H1 (cell line): ENCODE results near the gene CELF4. TPM values are rescaled to one million over a fixed set of nuclear protein-coding genes. Genes with fewer than 3 reads are reported as not detected.

Experiments
- CTCF ChIA-PET: fragments of 300-600 bp; sonication (Branson Sonifier 250); formaldehyde crosslinking; loops from one replicate; lab custom pipeline; 2021; ENCODE audit not compliant: partially characterized antibody; lab: Charles Lee
- POLR2A ChIA-PET: fragments of 300-600 bp; sonication (Branson Sonifier 250); formaldehyde crosslinking; loops from one replicate; lab custom pipeline; 2021; ENCODE audit warnings: inconsistent platforms; ENCODE audit not compliant: partially characterized antibody; lab: Charles Lee
- DNase-seq, 2 experiments: peaks; one replicate each; pipeline versions ENCODE4 v3.0.0 to v3.0.0-alpha.2; 2010 to 2022; ENCODE audit warnings: low spot score in 2 of 2, low read depth in 1 of 2, mixed read lengths in 1 of 2
- FAIRE-seq: peaks from 2 replicates; lab custom pipeline; 2011; peaks lifted over from hg19 to GRCh38; lab: Jason Lieb, UNC
- H2AFZ ChIP-seq: 2 replicates; pipeline ENCODE4 v1.8.1; 2012; ENCODE audit warnings: low read length, inconsistent platforms
- H2AK5ac ChIP-seq: 2 replicates; pipeline ENCODE4 v1.6.1; 2013; ENCODE audit warnings: low read depth, low read length
- H2BK120ac ChIP-seq: replicated peaks from 2 replicates; pipeline ENCODE3; 2013; ENCODE audit warnings: low read depth, low read length, inconsistent platforms
- H2BK12ac ChIP-seq: 2 replicates; pipeline ENCODE4 v1.6.1; 2013; ENCODE audit warnings: low read depth, low read length
- H2BK15ac ChIP-seq: 2 replicates; pipeline ENCODE4 v1.6.1; 2013; ENCODE audit warnings: low read length
- H2BK20ac ChIP-seq: 2 replicates; pipeline ENCODE4 v1.6.1; 2013; ENCODE audit warnings: low read length
- H2BK5ac ChIP-seq: 2 replicates; pipeline ENCODE4 v1.6.1; 2013; ENCODE audit warnings: low read depth, low read length
- H3K14ac ChIP-seq: 2 replicates; pipeline ENCODE4 v1.6.1; 2013; ENCODE audit warnings: inconsistent platforms; ENCODE audit not compliant: insufficient read length
- H3K18ac ChIP-seq: 2 replicates; pipeline ENCODE4 v1.6.1; 2013; ENCODE audit warnings: low read length; ENCODE audit errors: extremely low read depth
- H3K23ac ChIP-seq: 2 replicates; pipeline ENCODE4 v1.6.1; 2013; ENCODE audit warnings: inconsistent platforms; ENCODE audit not compliant: insufficient read length
- H3K23me2 ChIP-seq: 2 replicates; pipeline ENCODE4 v1.6.1; 2013; ENCODE audit warnings: low read depth, low read length
- H3K27ac ChIP-seq: 2 replicates; pipeline ENCODE4 v1.6.1; 2011; ENCODE audit warnings: low read depth, low read length, inconsistent platforms
- H3K27me3 ChIP-seq, 4 experiments: replicated peaks in 1 of 4; 1 replicate in 1 of 4; 2 replicates in 3 of 4; pipeline versions ENCODE4 v1.6.1 to v1.8.1; 2011 to 2013; ENCODE audit warnings: low read length in 3 of 4, mild to moderate bottlenecking in 3 of 4, inconsistent platforms in 2 of 4, mixed read lengths in 2 of 4, moderate library complexity in 1 of 4; ENCODE audit not compliant: control insufficient read depth in 3 of 4, insufficient read depth in 3 of 4; ENCODE audit errors: extremely low read depth in 1 of 4
- H3K36me3 ChIP-seq, 4 experiments: 2 replicates each; pipeline versions ENCODE4 v1.6.1 to v1.8.1; 2011 to 2013; ENCODE audit warnings: mild to moderate bottlenecking in 4 of 4, low read length in 3 of 4, moderate library complexity in 2 of 4, control low read depth in 1 of 4, inconsistent platforms in 1 of 4; ENCODE audit not compliant: insufficient read depth in 4 of 4, control insufficient read depth in 2 of 4
- H3K4ac ChIP-seq: replicated peaks from 2 replicates; pipeline ENCODE3; 2013; ENCODE audit warnings: low read length, low read depth, mixed read lengths, inconsistent platforms; ENCODE audit not compliant: insufficient read length
- H3K4me1 ChIP-seq, 4 experiments: replicated peaks in 1 of 4; 1 replicate in 1 of 4; 2 replicates in 3 of 4; pipeline versions ENCODE4 v1.6.1 to v1.8.1; 2011 to 2013; ENCODE audit warnings: low read length in 3 of 4, inconsistent platforms in 2 of 4, mixed read lengths in 1 of 4; ENCODE audit not compliant: insufficient read depth in 4 of 4, control insufficient read depth in 3 of 4
- H3K4me2 ChIP-seq, 2 experiments: 2 replicates each; pipeline versions ENCODE4 v1.6.1 to v1.8.1; 2011 to 2013; ENCODE audit warnings: low read depth in 2 of 2, low read length in 2 of 2, control low read depth in 1 of 2, inconsistent platforms in 1 of 2, mild to moderate bottlenecking in 1 of 2; ENCODE audit not compliant: insufficient read depth in 1 of 2
- H3K4me3 ChIP-seq, 4 experiments: fragments of 200-600, 300-600 bp in 1 of 4; sonication (generic), shearing (Covaris generic), sonication (Bioruptor Twin) in 1 of 4; 2 replicates each; pipeline versions ENCODE4 v1.5.1 to v1.8.1; 2011 to 2016; ENCODE audit warnings: low read length in 4 of 4, low read depth in 3 of 4, control low read depth in 2 of 4, inconsistent platforms in 2 of 4, mild to moderate bottlenecking in 2 of 4, mixed read lengths in 1 of 4, moderate library complexity in 1 of 4; ENCODE audit not compliant: insufficient read depth in 2 of 4; ENCODE audit errors: extremely low read depth in 1 of 4
- H3K56ac ChIP-seq: replicated peaks from 2 replicates; pipeline ENCODE3; 2013; ENCODE audit warnings: low read depth, mild to moderate bottlenecking, mixed read lengths, low read length, inconsistent platforms; ENCODE audit not compliant: insufficient read length
- H3K79me1 ChIP-seq: 2 replicates; pipeline ENCODE4 v1.6.1; 2013; ENCODE audit warnings: low read depth, low read length, control low read depth
- H3K79me2 ChIP-seq, 2 experiments: 2 replicates each; pipeline versions ENCODE4 v1.6.1 to v1.8.1; 2012 to 2013; ENCODE audit warnings: low read length in 2 of 2, mild to moderate bottlenecking in 2 of 2, inconsistent platforms in 1 of 2; ENCODE audit not compliant: insufficient read depth in 2 of 2, control insufficient read depth in 1 of 2
- H3K9ac ChIP-seq, 4 experiments: replicated peaks in 1 of 4; 1 replicate in 1 of 4; 2 replicates in 3 of 4; pipeline versions ENCODE4 v1.6.1 to v1.8.1; 2011 to 2013; ENCODE audit warnings: low read depth in 3 of 4, low read length in 3 of 4, control low read depth in 2 of 4, mild to moderate bottlenecking in 2 of 4, moderate library complexity in 2 of 4, inconsistent platforms in 1 of 4; ENCODE audit errors: extremely low read depth in 1 of 4
- H3K9me3 ChIP-seq, 2 experiments: 2 replicates each; pipeline versions ENCODE4 v1.6.1 to v1.8.1; 2012 to 2013; ENCODE audit warnings: mild to moderate bottlenecking in 2 of 2, moderate library complexity in 2 of 2, control low read depth in 1 of 2, inconsistent platforms in 1 of 2, low read depth in 1 of 2, low read length in 1 of 2, mixed read lengths in 1 of 2; ENCODE audit not compliant: insufficient read depth in 2 of 2
- H4K20me1 ChIP-seq, 2 experiments: replicated peaks in 1 of 2; 2 replicates each; pipeline versions ENCODE3 to v1.8.1; 2011 to 2013; ENCODE audit warnings: inconsistent platforms in 2 of 2, low read length in 2 of 2, mild to moderate bottlenecking in 1 of 2; ENCODE audit not compliant: insufficient read depth in 2 of 2, control insufficient read depth in 1 of 2
- H4K5ac ChIP-seq: 2 replicates; pipeline ENCODE4 v1.6.1; 2013; ENCODE audit warnings: low read length, low read depth, mixed read lengths, inconsistent platforms; ENCODE audit not compliant: insufficient read length
- H4K8ac ChIP-seq: 2 replicates; pipeline ENCODE4 v1.8.0; 2013; ENCODE audit warnings: mild to moderate bottlenecking, moderate library complexity, low read length, inconsistent platforms; ENCODE audit not compliant: insufficient read depth; ENCODE audit errors: extremely low read depth
- H4K91ac ChIP-seq: replicated peaks from 2 replicates; pipeline ENCODE3; 2013; ENCODE audit warnings: low read length, mixed read lengths, inconsistent platforms; ENCODE audit not compliant: insufficient read length
- CBX8 ChIP-seq: fragments of 300-800, 300-1000 bp; sonication (generic); IDR thresholded peaks from 2 replicates; pipeline ENCODE4 v1.7.1; 2016; ENCODE audit warnings: low read depth, low read length, borderline replicate concordance
- EGR1 ChIP-seq: IDR thresholded peaks from 2 replicates; pipeline ENCODE4 v1.6.1; 2011; ENCODE audit warnings: low read depth, low read length, borderline replicate concordance
- KDM1A ChIP-seq: fragments of 200-600, 300-600 bp; sonication (generic); IDR thresholded peaks from 2 replicates; pipeline ENCODE4 v1.7.1; 2016; ENCODE audit warnings: mild to moderate bottlenecking, low read length, borderline replicate concordance
- KDM4A ChIP-seq: IDR thresholded peaks from one replicate; pipeline ENCODE4 v1.7.1; 2012; ENCODE audit warnings: low read depth, mild to moderate bottlenecking, moderate library complexity, low read length, inconsistent platforms; ENCODE audit not compliant: severe bottlenecking
- POLR2A ChIP-seq, 2 experiments: IDR thresholded peaks; 1 replicate in 1 of 2; 2 replicates in 1 of 2; pipeline ENCODE4 v1.6.1; 2011; ENCODE audit warnings: low read depth in 2 of 2, low read length in 2 of 2, mild to moderate bottlenecking in 2 of 2; ENCODE audit errors: control extremely low read depth in 1 of 2
- RAD21 ChIP-seq, 2 experiments: IDR thresholded peaks in 1 of 2; conservative IDR thresholded peaks in 1 of 2; 2 replicates each; pipeline ENCODE4 v1.6.1; 2011; ENCODE audit warnings: low read depth in 2 of 2, low read length in 2 of 2, improper control_type of control experiment in 1 of 2, inconsistent platforms in 1 of 2, mild to moderate bottlenecking in 1 of 2, moderate library complexity in 1 of 2
- SIX5 ChIP-seq: IDR thresholded peaks from 2 replicates; pipeline ENCODE4 v1.6.1; 2011; ENCODE audit warnings: mild to moderate bottlenecking, low read depth, low read length
- SP2 ChIP-seq: IDR thresholded peaks from 2 replicates; pipeline ENCODE4 v1.6.1; 2012; ENCODE audit warnings: mild to moderate bottlenecking, low read length, inconsistent platforms
- TAF7 ChIP-seq: optimal IDR thresholded peaks from 2 replicates; pipeline ENCODE3; 2011; ENCODE audit warnings: low read depth, mild to moderate bottlenecking, inconsistent platforms, low read length, moderate library complexity, borderline replicate concordance
- USF2 ChIP-seq: IDR thresholded peaks from 2 replicates; pipeline ENCODE4 v1.6.1; 2011; ENCODE audit warnings: low read length, improper control_type of control experiment
- WGBS, 2 experiments: shearing (Covaris generic) in 1 of 2; methylation state at CpG; one replicate each; pipeline versions ENCODE4 v1.1.6 to v1.1.7; 2013 to 2015; ENCODE audit warnings: low lambda C conversion rate in 2 of 2, mixed read lengths in 2 of 2, inconsistent platforms in 1 of 2, low coverage in 1 of 2, missing lambda C conversion rate in 1 of 2; ENCODE audit not compliant: insufficient replicate concordance in 2 of 2, insufficient coverage in 1 of 2, insufficient read length in 1 of 2; ENCODE audit errors: extremely low coverage in 1 of 2, missing lambda C conversion rate in 1 of 2; 5-methylcytosine and 5-hydroxymethylcytosine counted together
- polyA plus RNA-seq, 7 experiments: library from polyadenylated mRNA; depleted of rRNA in 3 of 7; stranded (reverse) in 5 of 7; unstranded in 2 of 7; fragments of >200 nt in 5 of 7; fragments of 200-250 nt in 2 of 7; gene quantifications; 1 replicate in 5 of 7; 2 replicates in 1 of 7; 4 replicates in 1 of 7; pipeline versions ENCODE4 v1.2.1 to v1.2.3, GENCODE V29; 2011 to 2013; ENCODE audit warnings: missing spikeins in 2 of 7, mixed read lengths in 2 of 7
- total RNA-seq: library from RNA; stranded (reverse); fragmentation: NEBNext Ultra II Directional; extraction: Animal tissue kit (Norgen Biotek cat#: 25700); gene quantifications from 2 replicates; pipeline ENCODE4 v1.2.1, GENCODE V29; 2021
- TF ChIP-seq, protein P1 (sequence below): IDR thresholded peaks from 2 replicates; pipeline ENCODE4 v1.6.1; 2012; ENCODE audit warnings: low read length, inconsistent platforms
- TF ChIP-seq, protein P2 (sequence below): IDR thresholded peaks from 2 replicates; pipeline ENCODE4 v1.6.1; 2012; ENCODE audit warnings: inconsistent platforms

CELF4 gene
- total and polyA plus RNA-seq, 2 of the 8 experiments (the other 6 are each of a cell fraction or from before 2014, with no cell fraction given) = 1.6 to 3.4 TPM

DNA sequence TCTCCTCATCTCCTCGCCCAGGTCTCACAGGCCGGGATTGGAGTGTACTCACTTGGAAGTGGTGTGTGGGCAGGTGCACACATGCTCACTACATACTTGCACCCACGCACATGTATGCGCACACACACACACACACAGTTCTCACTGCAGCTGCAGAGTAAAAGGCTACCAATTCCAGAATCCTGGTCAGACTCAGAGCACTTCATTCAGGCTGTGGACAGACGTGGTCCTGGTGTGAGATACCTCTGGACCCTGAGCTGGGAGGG lies 19.4 kb downstream of the CELF4 start:
- no peak overlapping the region for H3K4me2 ChIP-seq
- no peaks in the 10 kb centered on the region for H3K36me3 ChIP-seq
- no peaks in the 10 kb centered on the region for H3K27me3 ChIP-seq
- no peak overlapping the region for H3K9ac ChIP-seq
- H3K9me3 ChIP-seq = no peaks in the 10 kb centered on the region
- H3K27ac ChIP-seq = no peak overlapping the region
- H2AK5ac ChIP-seq = peak overlapping the region; percentile 77; the same call in 1 of the 2 replicates
- H4K8ac ChIP-seq = no peak overlapping the region; the same call in 1 of the 2 replicates
- no peak overlapping the region for H3K4ac ChIP-seq
- no peak overlapping the region for H2BK15ac ChIP-seq
- no peak overlapping the region for H3K4me3 ChIP-seq
- no peak overlapping the region for H3K56ac ChIP-seq
- no peaks in the 10 kb centered on the region for H3K79me1 ChIP-seq
- no peak overlapping the region for H3K23ac ChIP-seq
- POLR2A ChIA-PET = no interaction called here
- no peak overlapping the region for H4K91ac ChIP-seq
- no peaks in the 10 kb centered on the region for H4K20me1 ChIP-seq
- H2BK120ac ChIP-seq = no peak overlapping the region
- no peak overlapping the region for H4K5ac ChIP-seq
- no peaks in the 10 kb centered on the region; a peak in 2 of 7 replicates for H3K4me1 ChIP-seq
- TF ChIP-seq, protein P1, sequence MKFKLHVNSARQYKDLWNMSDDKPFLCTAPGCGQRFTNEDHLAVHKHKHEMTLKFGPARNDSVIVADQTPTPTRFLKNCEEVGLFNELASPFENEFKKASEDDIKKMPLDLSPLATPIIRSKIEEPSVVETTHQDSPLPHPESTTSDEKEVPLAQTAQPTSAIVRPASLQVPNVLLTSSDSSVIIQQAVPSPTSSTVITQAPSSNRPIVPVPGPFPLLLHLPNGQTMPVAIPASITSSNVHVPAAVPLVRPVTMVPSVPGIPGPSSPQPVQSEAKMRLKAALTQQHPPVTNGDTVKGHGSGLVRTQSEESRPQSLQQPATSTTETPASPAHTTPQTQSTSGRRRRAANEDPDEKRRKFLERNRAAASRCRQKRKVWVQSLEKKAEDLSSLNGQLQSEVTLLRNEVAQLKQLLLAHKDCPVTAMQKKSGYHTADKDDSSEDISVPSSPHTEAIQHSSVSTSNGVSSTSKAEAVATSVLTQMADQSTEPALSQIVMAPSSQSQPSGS = no peak
- TF ChIP-seq USF2 (no peak), RAD21 (IDR thresholded peaks at IDR 0.05 in 1 of 2, conservative IDR thresholded peaks at IDR 0.05 in 1 of 2; ENCODE audit: low read depth in 2 of 2, low read length in 2 of 2) (no peak), SIX5 (no peak), SP2 (no peak), POLR2A (IDR thresholded peaks at IDR 0.05; ENCODE audit: control extremely low read depth in 1 of 2, low read depth in 2 of 2, low read length in 2 of 2) (no peak), KDM4A (no peak), CBX8 (no peak), EGR1 (no peak), TAF7 (no peak), KDM1A (no peak)
- TF ChIP-seq, protein P2, sequence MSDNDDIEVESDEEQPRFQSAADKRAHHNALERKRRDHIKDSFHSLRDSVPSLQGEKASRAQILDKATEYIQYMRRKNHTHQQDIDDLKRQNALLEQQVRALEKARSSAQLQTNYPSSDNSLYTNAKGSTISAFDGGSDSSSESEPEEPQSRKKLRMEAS = no peak
- H3K18ac ChIP-seq = no peak overlapping the region
- no peak overlapping the region for H2AFZ ChIP-seq
- H2BK5ac ChIP-seq = no peak overlapping the region
- no peaks in the 10 kb centered on the region; the same call in 1 of the 2 replicates for H3K23me2 ChIP-seq
- no peak overlapping the region for H3K14ac ChIP-seq
- CTCF ChIA-PET = interaction anchor here (0.7 to 3.4 kb wide), 9 partner anchors 7 to 232 kb away, joined by 3 to 20 read pairs (median 4); no protein-coding TSS in a partner anchor
- H2BK20ac ChIP-seq = no peak overlapping the region
- WGBS, 2 experiments = 89% methylated on average over 5 of the region's 5 CpGs; no CpG with 5 or more reads in 1 of the 2 experiments
- H3K79me2 ChIP-seq = no peaks in the 10 kb centered on the region
- H2BK12ac ChIP-seq = no peak overlapping the region
- no peak for FAIRE-seq
- no peak for DNase-seq
